ENCODE measurements around the gene AFF3. TPM values are rescaled to one million over a fixed set of nuclear protein-coding genes. Genes with fewer than 3 reads are reported as not detected.

The AFF3 gene
- total RNA-seq, 1 donor from 2014 or later = 8.0 TPM

- H3K27me3 ChIP-seq (ENCODE audit: low read depth) = peaks cover 4% of the 10 kb centered on the region
- no peak for DNase-seq
- no peak for TF ChIP-seq CTCF (IDR thresholded peaks at IDR 0.05; ENCODE audit: borderline replicate concordance)
- H3K27ac ChIP-seq (replicated peaks) = no peak overlapping the region
- H3K4me1 ChIP-seq = peaks cover 23% of the 10 kb centered on the region
- peaks cover 8% of the 10 kb centered on the region for H3K9me3 ChIP-seq (replicated peaks)
- intact Hi-C loops (cut with micrococcal nuclease) = no loop called here
- H3K4me3 ChIP-seq = no peak overlapping the region
- H3K36me3 ChIP-seq = no peaks in the 10 kb centered on the region
Measured at GRCh38 chr2:100064165-100064564, 78.2 kb downstream of the AFF3 start.

GRCh38 chr2:100063459-100063953 is 78.9 kb downstream of the AFF3 start:
- H3K9me3 ChIP-seq (replicated peaks) = peaks cover 8% of the 10 kb centered on the region
- no peak for DNase-seq
- H3K4me3 ChIP-seq = no peak overlapping the region
- intact Hi-C loops (cut with micrococcal nuclease) = no loop called here
- peaks cover 20% of the 10 kb centered on the region for H3K4me1 ChIP-seq
- no peak overlapping the region for H3K27ac ChIP-seq (replicated peaks)
- no peaks in the 10 kb centered on the region for H3K36me3 ChIP-seq
- peaks cover 4% of the 10 kb centered on the region for H3K27me3 ChIP-seq (ENCODE audit: low read depth)
- TF ChIP-seq CTCF (IDR thresholded peaks at IDR 0.05; ENCODE audit: borderline replicate concordance) = no peak

GRCh38 chr2:100062336-100062735 is 80.1 kb downstream of the AFF3 start:
- DNase-seq = no peak
- H3K27ac ChIP-seq (replicated peaks) = no peak overlapping the region
- no peaks in the 10 kb centered on the region for H3K36me3 ChIP-seq
- H3K9me3 ChIP-seq (replicated peaks) = peaks cover 8% of the 10 kb centered on the region
- peaks cover 18% of the 10 kb centered on the region for H3K4me1 ChIP-seq
- TF ChIP-seq CTCF (IDR thresholded peaks at IDR 0.05; ENCODE audit: borderline replicate concordance) = no peak
- intact Hi-C loops (cut with micrococcal nuclease) = no loop called here
- H3K4me3 ChIP-seq = no peak overlapping the region
- peaks cover 4% of the 10 kb centered on the region for H3K27me3 ChIP-seq (ENCODE audit: low read depth)

- Histone ChIP-seq H3K36me3 (no peaks in the 10 kb centered on the region), H3K9me3 (replicated peaks) (peaks cover 8% of the 10 kb centered on the region), H3K4me3 (no peak overlapping the region), H3K4me1 (peaks cover 9% of the 10 kb centered on the region), H3K27me3 (ENCODE audit: low read depth) (peaks cover 4% of the 10 kb centered on the region), H3K27ac (replicated peaks) (no peak overlapping the region)
- intact Hi-C loops (cut with micrococcal nuclease) = no loop called here
- no peak for DNase-seq
- no peak for TF ChIP-seq CTCF (IDR thresholded peaks at IDR 0.05; ENCODE audit: borderline replicate concordance)
Measured at GRCh38 chr2:100060875-100061274, 81.5 kb downstream of the AFF3 start.

- Histone ChIP-seq H3K36me3 (no peaks in the 10 kb centered on the region), H3K27ac (replicated peaks) (no peak overlapping the region), H3K9me3 (replicated peaks) (peaks cover 8% of the 10 kb centered on the region), H3K4me1 (peaks cover 5% of the 10 kb centered on the region), H3K27me3 (ENCODE audit: low read depth) (peaks cover 4% of the 10 kb centered on the region), H3K4me3 (no peak overlapping the region)
- intact Hi-C loops (cut with micrococcal nuclease) = no loop called here
- DNase-seq = no peak
- no peak for TF ChIP-seq CTCF (IDR thresholded peaks at IDR 0.05; ENCODE audit: borderline replicate concordance)
Measured at GRCh38 chr2:100059638-100060037, 82.8 kb downstream of the AFF3 start.

- H3K36me3 ChIP-seq = no peaks in the 10 kb centered on the region
- no peak for DNase-seq
- intact Hi-C loops (cut with micrococcal nuclease) = no loop called here
- H3K9me3 ChIP-seq (replicated peaks) = no peaks in the 10 kb centered on the region
- no peak overlapping the region for H3K27ac ChIP-seq (replicated peaks)
- no peak for TF ChIP-seq CTCF (IDR thresholded peaks at IDR 0.05; ENCODE audit: borderline replicate concordance)
- no peak overlapping the region for H3K4me3 ChIP-seq
- peaks cover 4% of the 10 kb centered on the region for H3K27me3 ChIP-seq (ENCODE audit: low read depth)
- H3K4me1 ChIP-seq = peaks cover 5% of the 10 kb centered on the region
Measured at GRCh38 chr2:100057901-100058261, 84.5 kb downstream of the AFF3 start.

Data from left ventricle myocardium inferior (tissue), 1 donor.